HFF-Myc (cell line): ENCODE data around the gene BICC1.
A peak's percentile ranks its signal among the peaks of the same experiment; 100 is the strongest.

Source experiments
- DNase-seq: peaks from one replicate; pipeline ENCODE4 v3.0.0-alpha.2; 2011; ENCODE audit warnings: low read depth; ENCODE audit errors: extremely low read depth
- H3K4me3 ChIP-seq: replicated peaks from 2 replicates; pipeline ENCODE4 v1.5.1; 2011; ENCODE audit warnings: low read depth, mild to moderate bottlenecking, control low read depth, low read length
- CTCF ChIP-seq: IDR thresholded peaks from 2 replicates; pipeline ENCODE4 v1.5.1; 2012; ENCODE audit warnings: mild to moderate bottlenecking, low read depth, low read length, control low read depth; ENCODE audit errors: missing control alignments

BICC1 gene

GRCh38 chr10:58486821-58487220 lies 25.9 kb upstream of the BICC1 start:
- no peak for TF ChIP-seq CTCF
- DNase-seq, result no peak

GRCh38 chr10:58488921-58489320 lies 23.8 kb upstream of the BICC1 start:
- no peak for TF ChIP-seq CTCF
- no peak for DNase-seq
- no peak overlapping the region for H3K4me3 ChIP-seq

More at GRCh38 chr10:58486821-58487220, 25.9 kb upstream of the BICC1 start:
- no peak overlapping the region for H3K4me3 ChIP-seq

GRCh38 chr10:58502956-58503355 lies 9.7 kb upstream of the BICC1 start:
- DNase-seq, result no peak
- no peak overlapping the region for H3K4me3 ChIP-seq
- no peak for TF ChIP-seq CTCF

- no peak overlapping the region for H3K4me3 ChIP-seq
- no peak for DNase-seq
- TF ChIP-seq CTCF, result no peak
Observed at GRCh38 chr10:58508316-58508715, 4.4 kb upstream of the BICC1 start.

GRCh38 chr10:58511765-58512490 lies 744 bp upstream of the BICC1 start:
- no peak for TF ChIP-seq CTCF
- peak overlapping the region; percentile 86 for H3K4me3 ChIP-seq
- DNase-seq, result no peak

- TF ChIP-seq CTCF, result no peak
- peak; percentile 73 for DNase-seq
- peak overlapping the region; percentile 86 for H3K4me3 ChIP-seq
Observed at GRCh38 chr10:58513188-58514110, 777 bp downstream of the BICC1 start.
